Mesenchymal stem cell (in vitro differentiated cells and primary cell): ENCODE data around the gene ZDHHC7.

Experiments
- DNase-seq: peaks from one replicate; pipeline ENCODE4 v3.0.0-alpha.2; 2013
- H2AFZ ChIP-seq: one replicate; pipeline ENCODE4 v1.6.1; 2013; ENCODE audit warnings: low read depth, mild to moderate bottlenecking, control low read depth, inconsistent platforms, low read length, moderate library complexity
- H2AK5ac ChIP-seq: 2 replicates; pipeline ENCODE4 v1.6.1; 2013; ENCODE audit warnings: low read length, moderate library complexity, mild to moderate bottlenecking, inconsistent platforms; ENCODE audit not compliant: severe bottlenecking
- H2BK120ac ChIP-seq: one replicate; pipeline ENCODE4 v1.6.1; 2013; ENCODE audit warnings: low read depth, mild to moderate bottlenecking, inconsistent platforms, low read length, moderate library complexity
- H2BK12ac ChIP-seq, 2 experiments: one replicate each; pipeline ENCODE4 v1.6.1; 2013; ENCODE audit warnings: inconsistent platforms in 2 of 2, low read length in 2 of 2, mild to moderate bottlenecking in 2 of 2, moderate library complexity in 2 of 2, control low read depth in 1 of 2
- H2BK15ac ChIP-seq: one replicate; pipeline ENCODE4 v1.6.1; 2013; ENCODE audit warnings: mild to moderate bottlenecking, low read depth, inconsistent platforms; ENCODE audit not compliant: poor library complexity, severe bottlenecking
- H2BK5ac ChIP-seq: 2 replicates; pipeline ENCODE4 v1.6.1; 2013; ENCODE audit warnings: low read depth, mild to moderate bottlenecking, low read length, control low read depth, inconsistent platforms; ENCODE audit not compliant: poor library complexity, severe bottlenecking
- H3K14ac ChIP-seq, 2 experiments: one replicate each; pipeline ENCODE4 v1.6.1; 2013; ENCODE audit warnings: inconsistent platforms in 2 of 2, low read length in 2 of 2, control low read depth in 1 of 2, mild to moderate bottlenecking in 1 of 2, moderate library complexity in 1 of 2
- H3K18ac ChIP-seq, 2 experiments: one replicate each; pipeline ENCODE4 v1.6.1; 2013; ENCODE audit warnings: inconsistent platforms in 2 of 2, low read length in 2 of 2, control low read depth in 1 of 2, low read depth in 1 of 2, mild to moderate bottlenecking in 1 of 2
- H3K23ac ChIP-seq, 2 experiments: one replicate each; pipeline ENCODE4 v1.6.1; 2013; ENCODE audit warnings: inconsistent platforms in 2 of 2, low read length in 2 of 2, mild to moderate bottlenecking in 2 of 2, moderate library complexity in 2 of 2, control low read depth in 1 of 2
- H3K27ac ChIP-seq: 2 replicates; pipeline ENCODE4 v1.5.1; 2013; ENCODE audit warnings: mild to moderate bottlenecking, moderate library complexity, low read length, control low read depth, inconsistent platforms; ENCODE audit not compliant: poor library complexity, severe bottlenecking
- H3K27me3 ChIP-seq, 2 experiments: 2 replicates each; pipeline versions ENCODE4 v1.6.1 to v1.7.0; 2013; ENCODE audit warnings: low read length in 2 of 2, mild to moderate bottlenecking in 2 of 2, moderate library complexity in 2 of 2, control low read depth in 1 of 2, inconsistent platforms in 1 of 2; ENCODE audit not compliant: control insufficient read depth in 1 of 2, insufficient read depth in 1 of 2
- H3K36me3 ChIP-seq, 2 experiments: 2 replicates each; pipeline versions ENCODE4 v1.6.1 to v1.7.0; 2013; ENCODE audit warnings: low read length in 2 of 2, control low read depth in 1 of 2, inconsistent platforms in 1 of 2, low read depth in 1 of 2, mild to moderate bottlenecking in 1 of 2; ENCODE audit not compliant: insufficient read depth in 2 of 2, control insufficient read depth in 1 of 2
- H3K4ac ChIP-seq, 2 experiments: one replicate each; pipeline ENCODE4 v1.6.1; 2013; ENCODE audit warnings: inconsistent platforms in 2 of 2, low read length in 2 of 2, mild to moderate bottlenecking in 2 of 2, moderate library complexity in 2 of 2, control low read depth in 1 of 2, low read depth in 1 of 2
- H3K4me1 ChIP-seq: 2 replicates; pipeline ENCODE4 v1.6.1; 2013; ENCODE audit warnings: low read depth, low read length, control low read depth; ENCODE audit not compliant: control insufficient read depth, insufficient read depth
- H3K4me2 ChIP-seq: 2 replicates; pipeline ENCODE4 v1.6.1; 2013; ENCODE audit warnings: low read length, mild to moderate bottlenecking, inconsistent platforms; ENCODE audit not compliant: poor library complexity, severe bottlenecking
- H3K4me3 ChIP-seq, 2 experiments: 2 replicates each; pipeline versions ENCODE4 v1.5.1 to v1.7.0; 2013; ENCODE audit warnings: low read length in 2 of 2, mild to moderate bottlenecking in 2 of 2, control low read depth in 1 of 2, low read depth in 1 of 2; ENCODE audit not compliant: insufficient read depth in 1 of 2
- H3K79me1 ChIP-seq: replicated peaks from 2 replicates; pipeline ENCODE4 v1.6.1; 2013; ENCODE audit warnings: mild to moderate bottlenecking, control low read depth, low read length, inconsistent platforms; ENCODE audit not compliant: poor library complexity, severe bottlenecking
- H3K9ac ChIP-seq: 2 replicates; pipeline ENCODE4 v1.7.0; 2013; ENCODE audit warnings: mild to moderate bottlenecking, low read length, moderate library complexity
- H3K9me3 ChIP-seq: 2 replicates; pipeline ENCODE4 v1.7.0; 2013; ENCODE audit warnings: mild to moderate bottlenecking, low read length; ENCODE audit not compliant: control insufficient read depth
- H4K8ac ChIP-seq: one replicate; pipeline ENCODE4 v1.6.1; 2013; ENCODE audit warnings: inconsistent platforms, mild to moderate bottlenecking, low read length, moderate library complexity
- H4K91ac ChIP-seq: one replicate; pipeline ENCODE4 v1.6.1; 2013; ENCODE audit warnings: mild to moderate bottlenecking, low read length, inconsistent platforms
- WGBS: methylation state at CpG from one replicate; pipeline ENCODE4 v1.1.7; 2013; ENCODE audit warnings: mixed read lengths; 5-methylcytosine and 5-hydroxymethylcytosine counted together

Gene ZDHHC7

DNA sequence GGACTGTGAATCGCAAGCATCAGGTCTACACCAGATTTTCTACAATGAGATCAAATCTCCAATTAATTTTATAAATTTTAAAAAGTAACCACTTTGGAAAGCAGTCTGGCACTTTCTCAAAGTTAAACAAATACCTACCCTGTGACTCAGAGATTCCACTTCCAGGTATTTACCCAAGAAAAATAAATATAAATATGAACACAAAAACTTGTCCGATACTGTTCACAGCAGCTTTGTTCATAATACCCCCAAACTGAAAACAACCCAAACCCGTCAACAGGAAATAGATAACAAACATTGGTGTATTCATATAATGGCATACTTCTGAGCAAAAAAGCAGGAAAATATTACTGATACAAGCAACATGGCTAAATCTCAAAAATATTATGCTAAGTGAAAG, 12.1 kb downstream of the ZDHHC7 start:
- Histone ChIP-seq H3K4me2 (no peak overlapping the region), H2BK5ac (no peak overlapping the region), H2AK5ac (no peak overlapping the region), H3K14ac (no peak overlapping the region), H3K27me3 (no peaks in the 10 kb centered on the region), H2AFZ (no peak overlapping the region), H3K79me1 (no peaks in the 10 kb centered on the region), H3K4me1 (peaks cover 40% of the 10 kb centered on the region), H2BK120ac (no peak overlapping the region), H3K27ac (peak overlapping the region; percentile 65), H3K23ac (no peak overlapping the region), H3K9ac (no peak overlapping the region), H3K36me3 (peaks cover 12 to 33% of the 10 kb centered on the region in 2 experiments), H3K18ac (no peak overlapping the region), H4K8ac (no peak overlapping the region), H2BK15ac (no peak overlapping the region), H3K4ac (no peak overlapping the region), H3K4me3 (no peak overlapping the region), H3K9me3 (no peaks in the 10 kb centered on the region), H4K91ac (no peak overlapping the region), H2BK12ac (no peak overlapping the region)
- DNase-seq: no peak
- 86% methylated on average over 2 of the region's 3 CpGs for WGBS

DNA sequence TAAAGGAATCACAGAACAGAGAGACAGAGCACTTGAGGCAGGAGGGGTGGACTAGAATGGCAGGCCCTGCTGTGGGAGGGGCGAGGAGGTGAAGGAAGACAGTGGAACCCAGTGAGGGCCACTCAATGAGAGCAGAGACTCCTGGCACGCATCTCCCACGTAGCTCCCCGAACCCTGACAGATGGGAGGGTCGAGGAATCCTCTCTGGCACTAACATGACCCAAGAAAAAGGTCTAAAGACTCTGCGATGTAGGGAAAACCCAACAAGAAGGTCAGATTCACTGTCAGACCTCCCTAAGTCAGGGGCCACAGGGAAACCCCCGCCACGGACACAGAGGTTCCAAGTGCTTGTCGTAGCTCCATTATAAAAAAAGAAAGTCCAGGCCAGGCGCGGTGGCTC, 15.0 kb downstream of the ZDHHC7 start:
- Histone ChIP-seq H2BK15ac (no peak overlapping the region), H3K4me2 (no peak overlapping the region), H4K91ac (peak overlapping the region; percentile 73), H3K4me1 (peaks cover 34% of the 10 kb centered on the region), H2BK5ac (no peak overlapping the region), H2BK12ac (peak overlapping the region; percentile 85 to 97), H2BK120ac (peak overlapping the region; percentile 13), H4K8ac (no peak overlapping the region), H3K18ac (peak overlapping the region in 1 of 2 experiments; percentile 88), H2AK5ac (peak overlapping the region; percentile 96), H3K27me3 (no peaks in the 10 kb centered on the region), H3K23ac (peak overlapping the region in 1 of 2 experiments; percentile 90), H3K79me1 (peaks cover 2% of the 10 kb centered on the region), H3K4me3 (no peak overlapping the region), H2AFZ (no peak overlapping the region), H3K9me3 (no peaks in the 10 kb centered on the region), H3K14ac (peak overlapping the region in 1 of 2 experiments; percentile 90), H3K4ac (peak overlapping the region in 1 of 2 experiments; percentile 73), H3K9ac (no peak overlapping the region), H3K27ac (no peak overlapping the region), H3K36me3 (peaks cover 14 to 40% of the 10 kb centered on the region in 2 experiments)
- DNase-seq: no peak
- 99% methylated on average over 11 of the region's 11 CpGs for WGBS

GRCh38 chr16:84995663-84996062, 15.7 kb downstream of the ZDHHC7 start:
- peak overlapping the region; percentile 91 for H2AK5ac ChIP-seq
- no peak overlapping the region for H3K23ac ChIP-seq
- peaks cover 4% of the 10 kb centered on the region for H3K79me1 ChIP-seq
- H2BK15ac ChIP-seq: peak overlapping the region; percentile 54
- 88% methylated on average over 5 of the region's 8 CpGs for WGBS
- H3K18ac ChIP-seq: peak overlapping the region; percentile 44 to 52
- no peak overlapping the region for H2AFZ ChIP-seq
- H3K27ac ChIP-seq: peak overlapping the region; percentile 80
- H4K91ac ChIP-seq: peak overlapping the region; percentile 73
- no peaks in the 10 kb centered on the region for H3K27me3 ChIP-seq
- H3K4me1 ChIP-seq: peaks cover 31% of the 10 kb centered on the region
- H3K9ac ChIP-seq: peak overlapping the region; percentile 84
- no peak overlapping the region for H2BK5ac ChIP-seq
- H3K4me2 ChIP-seq: no peak overlapping the region
- no peak for DNase-seq
- peak overlapping the region; percentile 61 to 96 for H2BK12ac ChIP-seq
- H3K4ac ChIP-seq: peak overlapping the region; percentile 62 to 88
- H3K36me3 ChIP-seq: peaks cover 17 to 42% of the 10 kb centered on the region in 2 experiments
- H3K9me3 ChIP-seq: no peaks in the 10 kb centered on the region
- H2BK120ac ChIP-seq: peak overlapping the region; percentile 89
- peak overlapping the region; percentile 72 for H4K8ac ChIP-seq
- peak overlapping the region in 1 of 2 experiments; percentile 61 for H3K14ac ChIP-seq
- no peak overlapping the region for H3K4me3 ChIP-seq

GRCh38 chr16:84993926-84994325, 17.4 kb downstream of the ZDHHC7 start:
- Histone ChIP-seq H2AFZ (no peak overlapping the region), H3K14ac (peak overlapping the region in 1 of 2 experiments; percentile 87), H3K4ac (peak overlapping the region; percentile 29 to 84), H2BK15ac (peak overlapping the region; percentile 85), H3K9me3 (no peaks in the 10 kb centered on the region), H4K8ac (peak overlapping the region; percentile 59), H3K4me3 (no peak overlapping the region), H3K9ac (peak overlapping the region; percentile 84), H3K79me1 (peaks cover 5% of the 10 kb centered on the region), H3K27ac (peak overlapping the region; percentile 80), H3K27me3 (no peaks in the 10 kb centered on the region), H2AK5ac (peak overlapping the region; percentile 98), H3K18ac (peak overlapping the region; percentile 87 to 97), H3K36me3 (peaks cover 24 to 43% of the 10 kb centered on the region in 2 experiments), H3K4me1 (peaks cover 37% of the 10 kb centered on the region), H4K91ac (peak overlapping the region; percentile 89), H3K23ac (no peak overlapping the region), H2BK12ac (peak overlapping the region; percentile 93 to 99), H2BK5ac (no peak overlapping the region), H2BK120ac (peak overlapping the region; percentile 74), H3K4me2 (no peak overlapping the region)
- 97% methylated on average over 8 of the region's 8 CpGs for WGBS
- no peak for DNase-seq
